Activated T-cell treated with anti-CD3 and anti-CD28 coated beads, Interleukin-2, amount 50 U/mL, for 24 hours (primary cell): ENCODE data around the gene C4orf46.
"Not testable (repeated sequence)": the region's sequence is repeated elsewhere in the genome, so short reads cannot be mapped to it uniquely, and the experiment has no call there.

Experiments
- DNase-seq: peaks from one replicate; pipeline ENCODE4 v3.0.0-alpha.2; 2020
- H3K27ac Mint-ChIP-seq: 2 replicates; pipeline ENCODE4 v1.8.0; 2020; ENCODE audit warnings: mild to moderate bottlenecking, mixed read lengths
- H3K27me3 Mint-ChIP-seq: 2 replicates; pipeline ENCODE4 v1.8.0; 2020; ENCODE audit warnings: mixed read lengths
- H3K36me3 Mint-ChIP-seq: 2 replicates; pipeline ENCODE4 v1.8.0; 2020; ENCODE audit warnings: low read depth, mixed read lengths
- H3K4me1 Mint-ChIP-seq: 2 replicates; pipeline ENCODE4 v1.8.0; 2020; ENCODE audit warnings: low read depth, mixed read lengths
- H3K4me3 Mint-ChIP-seq: 2 replicates; pipeline ENCODE4 v1.8.0; 2020; ENCODE audit warnings: mild to moderate bottlenecking, moderate library complexity, mixed read lengths
- H3K9me3 Mint-ChIP-seq: 2 replicates; pipeline ENCODE4 v1.8.0; 2020; ENCODE audit warnings: mixed read lengths

The C4orf46 gene

DNA sequence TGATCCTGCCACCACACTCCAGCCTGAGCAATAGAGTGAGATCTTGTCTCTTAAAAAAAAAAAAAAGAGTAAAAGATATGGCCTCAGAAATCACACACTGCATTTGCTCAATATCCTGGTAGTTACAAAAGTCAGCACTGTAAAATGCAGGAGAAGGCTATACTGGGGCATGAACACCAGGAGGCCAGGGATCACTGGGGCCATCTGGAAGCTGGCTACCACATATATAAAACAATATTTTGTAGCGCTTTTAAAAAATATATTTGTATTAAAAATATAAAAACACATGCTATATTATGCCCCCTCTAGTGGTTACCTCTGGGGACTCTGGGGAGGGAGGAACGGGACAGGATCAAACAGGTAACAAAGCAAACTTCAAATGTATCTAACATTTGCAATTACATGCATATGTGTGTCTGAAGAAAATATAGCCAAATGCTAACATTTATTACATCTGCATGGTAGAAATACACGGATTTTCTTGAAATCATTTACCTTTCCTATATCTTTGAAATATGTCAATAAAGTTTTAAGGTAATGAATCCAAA lies 4.0 kb downstream of the C4orf46 start:
- H3K4me1 Mint-ChIP-seq = peaks cover 20% of the 10 kb centered on the region
- H3K9me3 Mint-ChIP-seq = no peaks in the 10 kb centered on the region
- DNase-seq = no peak

DNA sequence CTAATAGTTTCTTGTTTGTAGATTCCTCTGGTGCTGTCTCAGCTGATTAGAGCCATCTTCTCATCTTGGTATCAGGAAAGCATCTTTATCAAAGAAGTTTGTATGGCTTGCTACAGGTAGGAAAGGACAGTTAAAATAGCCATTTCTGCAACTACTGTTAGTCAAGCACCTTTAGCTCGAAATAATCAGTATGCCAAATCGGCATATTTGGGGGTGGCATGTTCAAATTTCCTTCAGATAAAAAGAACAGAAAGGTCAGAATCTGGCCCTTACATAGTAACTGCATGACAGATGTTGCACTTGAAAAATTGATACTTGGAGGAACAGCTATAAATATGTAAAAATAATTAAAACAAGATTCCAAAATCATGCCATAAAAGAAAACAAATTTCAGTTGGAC lies 4.8 kb downstream of the C4orf46 start:
- Mint-ChIP-seq H3K27me3 (no peaks in the 10 kb centered on the region), H3K27ac (no peak overlapping the region), H3K9me3 (no peaks in the 10 kb centered on the region), H3K36me3 (peaks cover 46% of the 10 kb centered on the region), H3K4me1 (peaks cover 17% of the 10 kb centered on the region), H3K4me3 (no peak overlapping the region)
- no peak for DNase-seq

More for the DNA sequence above, 4.0 kb downstream of the C4orf46 start:
- no peaks in the 10 kb centered on the region for H3K27me3 Mint-ChIP-seq
- no peak overlapping the region for H3K4me3 Mint-ChIP-seq
- peaks cover 52% of the 10 kb centered on the region for H3K36me3 Mint-ChIP-seq
- no peak overlapping the region for H3K27ac Mint-ChIP-seq

DNA sequence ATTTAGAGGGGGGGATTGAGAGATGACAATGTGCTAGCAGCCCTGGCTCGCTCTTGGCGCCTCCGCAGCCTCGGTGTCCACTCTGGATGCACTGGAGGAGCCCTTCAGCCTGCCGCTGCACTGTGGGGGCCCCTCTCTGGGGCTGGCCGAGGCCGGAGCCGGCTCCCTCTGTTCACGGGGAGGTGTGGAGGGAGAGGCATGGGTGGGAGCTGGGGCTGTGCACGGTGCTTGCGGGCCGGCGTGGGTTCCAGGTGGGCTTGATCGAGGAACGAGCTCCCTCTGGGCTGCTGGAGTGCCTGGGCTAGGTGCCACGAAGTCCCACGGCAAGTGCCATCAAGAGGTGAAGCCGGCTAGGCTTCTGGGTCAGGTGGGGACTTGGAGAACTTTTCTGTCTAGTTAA lies 6.9 kb downstream of the C4orf46 start:
- Mint-ChIP-seq H3K4me3 (no peak overlapping the region), H3K9me3 (no peaks in the 10 kb centered on the region), H3K27ac (no peak overlapping the region), H3K4me1 (peaks cover 8% of the 10 kb centered on the region), H3K36me3 (peaks cover 30% of the 10 kb centered on the region), H3K27me3 (no peaks in the 10 kb centered on the region)
- DNase-seq = no peak

DNA sequence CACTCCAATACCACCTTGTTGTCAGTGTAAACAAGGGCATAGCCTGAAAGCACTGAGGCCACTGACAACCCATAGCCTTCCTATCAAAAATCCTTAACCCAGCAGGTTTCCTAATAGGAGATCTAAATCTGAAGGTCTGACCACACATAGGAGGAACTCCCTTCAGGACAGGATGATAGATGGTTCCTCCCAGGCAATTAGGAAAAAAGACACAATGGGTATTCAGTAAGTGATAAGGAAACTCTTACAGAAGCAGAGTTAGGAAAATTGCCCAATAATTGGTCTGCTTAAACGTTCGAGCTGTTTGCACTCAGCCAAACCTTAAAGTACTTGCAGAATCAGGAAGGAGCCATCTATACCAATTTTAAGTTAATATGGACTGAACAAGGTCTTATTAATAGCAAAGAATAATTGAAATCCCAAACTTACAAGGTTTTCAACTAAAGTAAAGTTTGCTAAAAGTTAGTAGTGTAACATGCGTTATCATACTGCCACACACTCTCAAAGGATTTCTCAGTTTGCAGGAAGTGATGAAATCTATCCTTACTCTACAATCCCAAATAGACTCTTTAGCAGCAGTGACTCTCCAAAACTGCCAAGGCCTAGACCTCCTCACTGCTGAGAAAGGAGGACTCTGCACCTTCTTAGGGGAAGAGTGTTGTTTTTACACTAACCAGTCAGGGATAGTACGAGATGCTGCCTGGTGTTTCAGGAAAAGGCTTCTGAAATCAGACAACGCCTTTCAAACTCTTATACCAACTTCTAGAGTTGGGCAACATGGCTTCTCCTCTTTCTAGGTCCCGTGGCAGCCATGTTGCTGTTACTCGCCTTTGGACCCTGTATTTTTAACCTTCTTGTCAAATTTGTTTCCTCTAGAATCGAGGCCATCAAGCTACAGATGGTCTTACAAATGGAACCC lies 7.7 kb downstream of the C4orf46 start:
- H3K27me3 Mint-ChIP-seq, H3K9me3 Mint-ChIP-seq, DNase-seq, H3K27ac Mint-ChIP-seq, H3K4me1 Mint-ChIP-seq, H3K4me3 Mint-ChIP-seq: not testable (repeated sequence)
- H3K36me3 Mint-ChIP-seq = peaks cover 26% of the 10 kb centered on the region

DNA sequence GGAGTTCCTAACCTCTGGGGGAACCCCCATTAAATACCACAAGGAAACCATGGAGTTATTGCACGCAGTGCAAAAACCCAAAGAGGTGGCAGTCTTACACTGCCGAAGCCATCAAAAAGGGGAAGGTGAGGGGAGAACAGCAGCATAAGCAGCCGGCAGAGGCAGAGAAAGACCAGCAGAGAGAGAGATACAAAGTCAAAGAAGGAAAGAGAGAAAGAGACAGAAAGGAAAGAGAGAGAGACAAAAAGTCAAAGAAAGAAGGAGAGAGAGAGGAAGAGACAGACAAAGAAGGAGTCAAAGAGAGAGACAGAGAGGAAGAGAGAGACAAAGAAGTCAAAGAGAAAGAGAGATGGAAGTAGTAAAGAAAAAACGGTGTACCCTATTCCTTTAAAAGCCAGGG lies 8.4 kb downstream of the C4orf46 start:
- H3K4me3 Mint-ChIP-seq, H3K27me3 Mint-ChIP-seq, H3K4me1 Mint-ChIP-seq, H3K27ac Mint-ChIP-seq, DNase-seq, H3K9me3 Mint-ChIP-seq: not testable (repeated sequence)
- peaks cover 21% of the 10 kb centered on the region for H3K36me3 Mint-ChIP-seq

DNA sequence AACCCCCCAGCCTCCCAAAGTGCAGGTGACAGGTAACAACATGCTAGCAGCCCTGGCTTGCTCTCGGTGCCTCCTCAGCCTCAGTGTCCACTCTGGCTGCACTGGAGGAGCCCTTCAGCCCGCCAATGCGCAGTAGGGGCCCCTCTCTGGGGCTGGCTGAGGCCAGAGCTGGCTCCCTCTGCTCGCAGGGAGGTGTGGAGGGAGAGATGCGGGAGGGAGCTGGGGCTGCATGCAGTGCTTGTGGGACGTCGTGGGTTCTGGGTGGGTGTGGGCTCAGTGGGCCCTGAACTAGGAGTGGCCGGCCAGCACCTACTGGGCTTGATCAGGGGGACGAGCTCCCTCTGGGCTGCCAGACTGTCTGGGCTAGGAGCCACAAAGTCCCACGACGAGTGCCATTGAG lies 14.4 kb downstream of the C4orf46 start:
- Mint-ChIP-seq H3K9me3 (no peaks in the 10 kb centered on the region), H3K4me3 (no peak overlapping the region), H3K27me3 (peaks cover 8% of the 10 kb centered on the region)

DNA sequence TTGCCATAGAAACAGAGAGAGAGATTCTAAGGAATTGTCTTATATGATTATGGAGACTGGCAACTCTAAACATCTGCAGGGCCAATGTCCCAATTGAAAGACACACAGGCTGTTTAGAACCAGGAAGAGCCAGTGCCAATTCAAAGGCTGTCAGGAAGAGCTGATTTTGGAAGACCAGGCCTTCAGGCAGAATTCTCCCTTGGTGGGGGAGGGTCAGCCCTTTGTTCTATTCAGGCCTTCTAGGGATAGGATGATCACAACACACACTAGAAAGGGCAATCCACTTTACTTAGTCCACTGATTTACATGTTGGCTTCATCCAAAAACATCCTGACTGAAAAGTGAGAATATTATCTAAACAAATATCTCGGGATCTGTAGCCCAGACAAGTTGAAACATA lies 15.2 kb downstream of the C4orf46 start:
- Mint-ChIP-seq H3K9me3 (no peaks in the 10 kb centered on the region), H3K4me3 (no peak overlapping the region), H3K27me3 (peaks cover 8% of the 10 kb centered on the region), H3K36me3 (no peaks in the 10 kb centered on the region), H3K4me1 (peaks cover 6% of the 10 kb centered on the region), H3K27ac (no peak overlapping the region)
- DNase-seq = no peak

More for the DNA sequence above, 14.4 kb downstream of the C4orf46 start:
- Mint-ChIP-seq H3K27ac (no peak overlapping the region), H3K36me3 (no peaks in the 10 kb centered on the region), H3K4me1 (peaks cover 6% of the 10 kb centered on the region)
- DNase-seq = no peak

DNA sequence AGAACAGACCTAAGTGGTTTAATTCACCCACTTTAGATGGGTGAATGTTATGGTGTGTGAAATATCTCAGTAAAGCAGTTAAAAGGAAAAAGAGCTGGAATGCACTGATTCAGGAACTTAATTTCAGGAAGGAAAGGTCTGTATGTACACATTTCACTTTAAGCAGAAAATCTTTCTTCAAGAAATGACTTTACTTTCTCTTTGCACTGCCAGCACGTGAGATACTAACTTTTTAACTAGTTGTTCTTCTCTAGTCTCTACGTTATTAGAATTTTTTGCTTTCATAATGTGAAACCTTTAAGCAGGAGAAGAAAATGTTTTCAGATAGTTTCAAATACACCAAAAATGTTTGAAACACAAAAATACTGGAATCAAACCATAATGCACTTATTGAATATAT lies 18.8 kb downstream of the C4orf46 start:
- H3K27ac Mint-ChIP-seq = no peak overlapping the region
- peaks cover 2% of the 10 kb centered on the region for H3K27me3 Mint-ChIP-seq
- no peaks in the 10 kb centered on the region for H3K9me3 Mint-ChIP-seq
- no peak for DNase-seq
- H3K36me3 Mint-ChIP-seq = no peaks in the 10 kb centered on the region
- peaks cover 6% of the 10 kb centered on the region for H3K4me1 Mint-ChIP-seq
- no peak overlapping the region for H3K4me3 Mint-ChIP-seq

DNA sequence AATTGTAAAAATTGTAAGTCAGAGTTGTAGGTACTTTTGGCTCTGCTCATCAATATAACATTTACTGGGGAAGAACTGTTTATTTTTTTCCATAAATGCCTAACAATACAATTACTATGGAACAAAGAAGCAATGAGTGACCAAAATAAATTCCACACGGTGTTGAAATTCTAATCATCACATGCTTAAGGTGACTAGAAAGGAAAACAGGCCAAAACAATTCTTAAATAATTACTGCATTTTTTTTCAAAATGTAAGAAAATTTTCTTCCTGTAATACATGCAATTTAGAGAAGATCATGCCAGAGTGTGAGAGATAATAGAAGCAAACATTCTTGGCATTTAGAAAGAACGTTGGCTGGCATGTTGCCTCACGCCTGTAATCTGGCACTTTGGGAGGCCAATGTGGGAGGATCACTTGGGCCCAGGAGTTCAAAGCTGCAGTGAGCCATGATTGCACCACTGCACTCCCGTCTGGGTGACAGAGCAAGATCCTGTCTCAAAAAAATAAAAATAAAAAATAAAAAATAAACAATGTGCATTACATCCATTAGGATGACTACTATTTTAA lies 22.5 kb downstream of the C4orf46 start:
- no peak overlapping the region for H3K27ac Mint-ChIP-seq
- peaks cover 6% of the 10 kb centered on the region for H3K4me1 Mint-ChIP-seq
- no peaks in the 10 kb centered on the region for H3K9me3 Mint-ChIP-seq
- H3K4me3 Mint-ChIP-seq = no peak overlapping the region
- no peak for DNase-seq
- no peaks in the 10 kb centered on the region for H3K36me3 Mint-ChIP-seq
- H3K27me3 Mint-ChIP-seq = peaks cover 6% of the 10 kb centered on the region

DNA sequence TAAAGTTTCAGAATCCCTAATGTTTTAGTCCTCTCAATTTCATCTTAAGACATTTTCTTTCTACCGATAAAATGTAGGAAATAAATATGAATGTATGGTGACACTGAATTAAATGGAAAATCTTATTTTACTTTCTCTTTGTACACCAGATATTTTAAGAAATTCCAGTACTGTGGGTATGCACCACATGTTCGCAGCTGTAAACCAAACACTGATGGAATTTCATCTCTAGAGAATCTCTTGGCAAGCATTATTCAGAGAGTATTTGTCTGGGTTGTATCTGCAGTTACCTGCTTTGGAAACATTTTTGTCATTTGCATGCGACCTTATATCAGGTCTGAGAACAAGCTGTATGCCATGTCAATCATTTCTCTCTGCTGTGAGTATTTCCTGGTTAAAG lies 26.9 kb downstream of the C4orf46 start:
- Mint-ChIP-seq H3K27ac (no peak overlapping the region), H3K27me3 (peaks cover 9% of the 10 kb centered on the region), H3K36me3 (no peaks in the 10 kb centered on the region), H3K4me3 (no peak overlapping the region), H3K4me1 (no peaks in the 10 kb centered on the region), H3K9me3 (no peaks in the 10 kb centered on the region)
- no peak for DNase-seq

DNA sequence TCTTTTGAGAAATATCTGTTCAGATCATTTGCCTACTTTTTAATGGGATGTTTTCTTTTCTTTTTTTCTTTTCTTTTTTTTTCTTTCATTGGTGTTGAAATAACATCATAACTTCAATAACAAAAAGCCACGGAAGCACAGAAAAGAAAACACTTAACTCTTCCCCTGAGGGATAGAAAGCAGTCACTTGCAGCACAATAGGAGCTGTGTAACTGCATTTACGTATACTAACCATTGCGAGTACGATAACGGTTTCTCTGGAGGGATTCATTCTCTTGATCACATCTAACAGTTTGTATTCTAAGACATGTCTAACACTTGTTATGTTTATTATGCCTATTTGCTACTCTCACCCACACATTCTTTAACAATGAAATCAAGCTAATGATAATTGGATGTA lies 27.3 kb downstream of the C4orf46 start:
- no peaks in the 10 kb centered on the region for H3K36me3 Mint-ChIP-seq
- no peak overlapping the region for H3K27ac Mint-ChIP-seq
- no peaks in the 10 kb centered on the region for H3K4me1 Mint-ChIP-seq
- H3K4me3 Mint-ChIP-seq = no peak overlapping the region
- no peaks in the 10 kb centered on the region for H3K9me3 Mint-ChIP-seq
- no peak for DNase-seq
- peaks cover 9% of the 10 kb centered on the region for H3K27me3 Mint-ChIP-seq

DNA sequence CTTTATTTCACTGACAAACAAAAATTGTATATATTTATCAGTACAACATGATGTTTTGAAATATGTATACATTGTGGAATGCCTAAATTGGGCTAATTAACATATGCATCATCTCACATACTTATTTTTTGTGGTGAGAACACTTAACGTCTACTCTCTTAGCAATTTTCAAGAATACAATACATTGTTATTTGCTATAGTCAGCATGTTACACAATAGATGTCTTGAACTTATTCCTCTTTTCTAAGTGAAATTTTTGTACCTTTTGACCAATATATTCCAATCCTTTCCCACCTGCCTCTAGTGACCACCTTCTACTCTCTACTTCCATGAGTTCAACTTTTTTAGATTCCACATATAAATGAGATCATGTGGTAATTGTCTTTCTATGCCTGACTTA lies 35.1 kb downstream of the C4orf46 start:
- no peak overlapping the region for H3K27ac Mint-ChIP-seq
- no peak overlapping the region for H3K4me3 Mint-ChIP-seq
- H3K27me3 Mint-ChIP-seq = peaks cover 16% of the 10 kb centered on the region
- no peaks in the 10 kb centered on the region for H3K36me3 Mint-ChIP-seq
- no peaks in the 10 kb centered on the region for H3K9me3 Mint-ChIP-seq
- no peak for DNase-seq
- H3K4me1 Mint-ChIP-seq = no peaks in the 10 kb centered on the region

DNA sequence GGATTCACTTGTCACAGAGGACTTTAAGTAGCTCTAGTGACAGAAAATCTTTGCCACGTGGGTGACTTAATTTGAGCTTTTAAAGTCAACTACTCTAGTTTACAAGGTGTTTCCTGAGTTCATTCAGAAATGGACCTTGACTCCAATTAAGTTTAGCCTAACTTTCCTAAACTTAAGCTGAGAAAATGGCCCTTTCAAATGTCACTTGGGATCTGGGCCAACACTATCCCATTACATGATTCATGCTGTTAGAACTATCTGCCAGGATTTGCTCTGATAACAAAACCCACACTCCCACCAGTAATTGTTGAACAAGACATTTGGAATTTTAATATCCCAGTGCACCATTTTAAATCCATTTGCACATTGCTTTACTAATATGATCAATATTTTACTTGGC lies 40.8 kb downstream of the C4orf46 start:
- Mint-ChIP-seq H3K27ac (no peak overlapping the region), H3K9me3 (no peaks in the 10 kb centered on the region), H3K4me3 (no peak overlapping the region), H3K27me3 (peaks cover 10% of the 10 kb centered on the region), H3K36me3 (no peaks in the 10 kb centered on the region), H3K4me1 (no peaks in the 10 kb centered on the region)
- no peak for DNase-seq

DNA sequence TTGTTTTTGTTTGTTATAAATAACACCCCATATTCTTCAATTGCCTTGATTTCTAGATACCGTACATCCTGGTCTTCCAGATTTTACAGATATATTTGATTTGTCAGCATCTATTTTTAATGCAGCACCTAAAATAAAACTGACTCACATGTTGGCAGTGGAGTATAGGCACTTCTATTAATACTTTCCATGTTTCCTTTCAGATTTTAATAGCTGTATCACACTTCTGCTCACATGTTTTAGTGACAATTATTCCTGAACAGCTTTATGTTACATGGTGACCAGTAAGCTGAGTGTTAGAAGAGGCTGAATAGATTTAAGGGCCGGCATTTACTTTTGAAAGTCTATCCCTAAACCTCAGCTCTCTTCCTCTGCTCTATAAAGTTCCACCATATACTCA lies 46.1 kb downstream of the C4orf46 start:
- DNase-seq = no peak
- H3K36me3 Mint-ChIP-seq = no peaks in the 10 kb centered on the region
- H3K9me3 Mint-ChIP-seq = no peaks in the 10 kb centered on the region
- no peaks in the 10 kb centered on the region for H3K4me1 Mint-ChIP-seq
- H3K4me3 Mint-ChIP-seq = no peak overlapping the region
- H3K27me3 Mint-ChIP-seq = peaks cover 11% of the 10 kb centered on the region
- H3K27ac Mint-ChIP-seq = no peak overlapping the region

DNA sequence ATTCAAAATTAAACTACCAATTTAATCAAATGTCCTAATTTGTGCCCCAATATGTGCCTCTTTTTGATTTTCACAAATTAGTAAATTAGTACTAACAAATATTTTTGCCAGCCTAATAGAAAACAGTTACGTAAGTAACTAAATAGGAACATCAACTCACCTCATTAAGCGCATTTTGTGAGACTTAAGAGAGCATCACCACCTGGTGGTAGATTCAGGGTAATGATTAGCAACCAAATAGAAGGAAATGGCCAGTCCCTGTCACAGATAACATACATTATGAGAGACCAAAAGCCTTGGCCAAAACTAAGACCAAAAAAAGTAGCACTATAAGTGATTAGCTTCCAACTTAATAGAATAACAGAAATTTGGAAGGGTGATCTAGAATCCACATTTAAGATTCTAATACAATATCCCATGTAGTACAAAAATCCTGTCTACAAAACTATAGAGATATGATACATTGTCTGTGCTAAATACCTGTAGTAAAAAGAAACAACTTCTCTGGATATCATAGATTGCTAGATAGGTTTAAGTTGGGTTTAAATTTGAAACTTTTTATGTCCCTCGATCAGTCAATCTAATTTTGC lies 46.7 kb downstream of the C4orf46 start:
- DNase-seq = no peak
- Mint-ChIP-seq H3K4me1 (no peaks in the 10 kb centered on the region), H3K9me3 (no peaks in the 10 kb centered on the region), H3K36me3 (no peaks in the 10 kb centered on the region), H3K4me3 (no peak overlapping the region), H3K27ac (no peak overlapping the region), H3K27me3 (peaks cover 9% of the 10 kb centered on the region)
